GM12864 (cell line): ENCODE results near the gene NFKBIA.
"Not testable (repeated sequence)": the region's sequence is repeated elsewhere in the genome, so short reads cannot be mapped to it uniquely, and the experiment has no call there.

ENCODE experiments used
- DNase-seq: peaks from one replicate; pipeline ENCODE4 v3.0.0-alpha.2; 2011; ENCODE audit warnings: low read depth
- H3K4me3 ChIP-seq: 2 replicates; pipeline ENCODE4 v1.5.1; 2011; ENCODE audit warnings: mild to moderate bottlenecking, low read depth, low read length, control low read depth
- TF ChIP-seq, protein P1 (sequence below): IDR thresholded peaks from 2 replicates; pipeline ENCODE4 v1.5.1; 2011; ENCODE audit warnings: low read depth, mild to moderate bottlenecking, moderate library complexity, low read length, control low read depth, inconsistent platforms; ENCODE audit errors: missing control alignments

Gene NFKBIA

DNA sequence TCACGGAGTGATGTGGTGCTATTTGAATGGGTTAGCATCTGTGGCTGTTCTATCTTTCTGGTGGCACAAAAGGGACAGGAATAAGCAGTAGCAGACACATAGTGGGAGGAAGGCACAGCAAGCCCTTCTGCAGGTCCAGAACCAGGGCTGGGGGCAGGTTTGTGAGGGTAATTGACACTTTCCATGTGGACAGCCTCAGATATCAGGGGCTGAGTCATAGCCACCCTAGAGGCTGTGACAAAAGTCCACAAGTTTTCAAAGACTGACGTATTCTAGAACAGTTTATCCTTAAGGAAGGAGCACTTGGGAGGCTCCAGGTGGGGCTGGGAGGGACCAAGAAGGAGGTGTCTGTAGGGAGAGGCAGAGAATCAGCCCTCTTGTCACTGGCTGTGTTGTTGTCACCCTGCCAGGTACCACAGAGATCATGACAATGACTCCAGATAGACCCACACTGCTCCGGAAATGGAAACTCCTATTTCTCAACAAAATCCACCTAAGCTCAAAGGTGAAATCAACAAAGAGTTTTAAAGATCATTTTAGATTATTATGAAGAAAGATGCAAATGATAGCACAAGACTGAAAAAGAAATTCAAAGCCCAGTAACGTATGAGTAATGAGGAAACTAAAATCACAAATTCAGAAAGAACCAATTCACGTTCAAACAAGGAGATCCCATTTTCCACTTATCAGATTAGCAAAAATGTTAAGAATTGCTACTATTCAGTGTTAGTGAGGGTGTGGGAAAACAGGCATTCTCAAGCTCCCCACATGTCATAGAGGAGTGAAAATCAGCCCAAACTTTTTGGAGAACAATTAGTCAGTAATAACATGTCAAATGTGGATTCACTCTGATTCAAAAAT lies 48.3 kb downstream of the NFKBIA start:
- TF ChIP-seq, protein P1, sequence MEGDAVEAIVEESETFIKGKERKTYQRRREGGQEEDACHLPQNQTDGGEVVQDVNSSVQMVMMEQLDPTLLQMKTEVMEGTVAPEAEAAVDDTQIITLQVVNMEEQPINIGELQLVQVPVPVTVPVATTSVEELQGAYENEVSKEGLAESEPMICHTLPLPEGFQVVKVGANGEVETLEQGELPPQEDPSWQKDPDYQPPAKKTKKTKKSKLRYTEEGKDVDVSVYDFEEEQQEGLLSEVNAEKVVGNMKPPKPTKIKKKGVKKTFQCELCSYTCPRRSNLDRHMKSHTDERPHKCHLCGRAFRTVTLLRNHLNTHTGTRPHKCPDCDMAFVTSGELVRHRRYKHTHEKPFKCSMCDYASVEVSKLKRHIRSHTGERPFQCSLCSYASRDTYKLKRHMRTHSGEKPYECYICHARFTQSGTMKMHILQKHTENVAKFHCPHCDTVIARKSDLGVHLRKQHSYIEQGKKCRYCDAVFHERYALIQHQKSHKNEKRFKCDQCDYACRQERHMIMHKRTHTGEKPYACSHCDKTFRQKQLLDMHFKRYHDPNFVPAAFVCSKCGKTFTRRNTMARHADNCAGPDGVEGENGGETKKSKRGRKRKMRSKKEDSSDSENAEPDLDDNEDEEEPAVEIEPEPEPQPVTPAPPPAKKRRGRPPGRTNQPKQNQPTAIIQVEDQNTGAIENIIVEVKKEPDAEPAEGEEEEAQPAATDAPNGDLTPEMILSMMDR: no peak
- H3K4me3 ChIP-seq: no peak overlapping the region
- no peak for DNase-seq

DNA sequence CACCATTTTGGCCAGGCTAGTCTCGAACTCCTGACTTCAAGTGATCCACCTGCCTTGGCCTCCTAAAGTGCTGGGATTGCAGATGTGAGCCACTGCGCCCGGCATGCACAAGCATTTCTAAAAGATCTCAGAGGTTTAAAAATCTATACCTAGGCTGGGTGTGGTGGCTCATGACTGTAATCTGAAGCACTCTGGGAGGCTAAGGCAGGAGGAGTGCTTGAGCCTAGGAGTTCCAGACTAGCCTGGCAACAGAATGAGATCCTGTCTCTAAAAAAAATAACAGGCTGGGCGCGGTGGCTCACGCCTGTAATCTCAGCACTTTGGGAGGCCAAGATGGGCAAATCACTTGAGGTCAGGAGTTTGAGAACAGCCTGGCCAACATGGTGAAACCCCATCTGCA lies 49.3 kb downstream of the NFKBIA start:
- H3K4me3 ChIP-seq, DNase-seq: not testable (repeated sequence)

DNA sequence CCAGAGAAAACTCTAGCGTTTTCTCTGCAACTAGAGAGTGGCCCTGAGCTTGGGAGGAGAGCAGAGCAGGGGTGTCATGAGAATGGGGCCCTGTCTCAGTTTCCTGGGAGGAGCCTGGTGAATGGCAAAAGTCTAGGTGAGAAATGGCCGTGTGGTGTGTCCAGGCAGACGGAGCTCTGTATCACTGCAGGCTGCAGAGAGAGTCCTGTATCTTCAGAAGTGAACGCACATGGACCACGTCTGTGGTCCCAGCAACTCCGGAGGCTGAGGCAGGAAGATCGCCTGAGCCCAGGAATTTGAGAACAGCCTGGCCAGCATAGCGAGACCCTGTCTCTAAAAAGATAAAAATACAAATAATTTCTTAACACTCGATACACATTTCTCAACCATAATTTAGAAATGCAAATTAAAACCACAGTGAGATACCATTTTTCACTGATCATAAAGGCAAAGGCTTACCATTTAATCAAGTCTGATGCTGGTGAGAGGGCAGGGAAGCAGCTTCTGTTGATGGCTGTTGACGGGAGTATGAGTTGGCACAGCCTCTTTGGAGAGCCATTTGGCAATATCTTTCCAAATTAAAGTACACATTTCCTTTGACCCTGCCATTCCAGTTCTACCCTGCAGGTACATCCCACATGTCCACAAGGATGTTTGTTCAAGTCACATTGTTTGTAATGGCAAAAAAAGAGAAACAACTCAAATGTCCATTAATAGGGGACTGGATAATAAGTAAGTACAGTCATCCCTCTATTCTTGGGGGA lies 51.0 kb downstream of the NFKBIA start:
- H3K4me3 ChIP-seq: no peak overlapping the region
- TF ChIP-seq, protein P1: no peak
- no peak for DNase-seq

DNA sequence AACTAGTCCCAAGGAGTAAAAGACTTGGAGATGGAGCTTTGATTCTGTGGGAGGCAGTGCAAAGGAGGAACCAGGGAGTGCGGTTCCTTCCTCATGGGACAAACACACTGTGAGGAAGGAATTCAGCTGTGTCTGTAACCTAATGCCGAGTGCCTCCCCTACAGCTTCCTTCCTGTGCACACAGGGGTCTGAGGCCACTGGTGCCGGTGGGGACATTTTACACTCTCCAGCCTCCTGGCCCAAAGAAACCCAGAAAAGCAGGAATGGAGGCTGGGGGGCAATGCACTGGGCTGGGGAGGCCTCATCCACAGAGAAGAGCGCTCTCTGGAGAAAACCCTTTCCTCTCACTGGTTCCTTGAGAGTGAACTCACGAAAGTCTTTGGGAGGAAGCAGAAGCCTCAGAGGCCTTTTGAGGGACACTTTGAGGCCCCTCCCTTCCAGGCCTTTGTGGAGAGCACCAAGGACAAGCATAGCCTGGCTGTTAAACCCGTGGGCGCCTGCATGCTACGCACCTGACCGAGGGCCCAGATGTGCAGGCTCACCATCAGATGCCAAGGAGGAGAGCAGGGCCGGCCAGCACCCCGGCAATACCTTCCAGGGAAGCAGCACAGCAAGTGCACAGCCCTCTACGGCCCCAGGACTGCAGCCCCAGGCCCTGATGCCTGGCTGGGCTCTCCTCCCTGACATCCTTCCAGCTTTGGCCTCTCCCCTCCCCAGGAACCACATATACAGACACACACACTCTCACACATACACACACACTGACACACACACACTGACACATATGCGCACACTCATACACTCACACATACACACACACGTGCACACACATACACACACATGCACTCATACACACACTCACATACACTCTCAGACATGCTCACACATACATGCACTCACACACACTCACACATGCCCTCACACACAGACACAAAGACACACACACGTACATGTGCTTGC lies 52.0 kb downstream of the NFKBIA start:
- H3K4me3 ChIP-seq: no peak overlapping the region
- DNase-seq: no peak
- TF ChIP-seq, protein P1: no peak

DNA sequence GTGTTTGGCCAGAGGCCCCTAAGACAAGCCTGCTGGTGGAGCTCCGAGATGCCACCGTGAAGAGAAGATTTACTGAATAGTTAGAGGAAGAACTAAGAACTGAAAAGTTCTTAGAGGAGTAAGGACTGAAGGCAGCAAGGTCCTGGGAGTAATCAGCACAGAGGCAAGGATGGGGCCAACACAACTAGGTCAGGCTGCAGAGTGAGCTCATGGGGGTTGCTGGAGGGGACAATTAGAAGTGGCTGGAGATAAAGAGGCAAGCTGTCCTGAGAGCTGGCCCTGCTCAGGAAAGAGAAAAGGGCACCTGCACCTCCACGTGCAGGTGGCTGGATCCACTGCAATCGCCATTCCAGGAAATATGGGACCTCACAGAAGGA lies 52.7 kb downstream of the NFKBIA start:
- TF ChIP-seq, protein P1: no peak
- no peak for DNase-seq
- no peak overlapping the region for H3K4me3 ChIP-seq
